ENCODE results near the gene NGB. TPM values are rescaled to one million over a fixed set of nuclear protein-coding genes. Genes with fewer than 3 reads are reported as not detected.
"Not testable (repeated sequence)": the region's sequence is repeated elsewhere in the genome, so short reads cannot be mapped to it uniquely, and the experiment has no call there.

Gene NGB
- total RNA-seq, 1 donor from 2014 or later = not detected

DNA sequence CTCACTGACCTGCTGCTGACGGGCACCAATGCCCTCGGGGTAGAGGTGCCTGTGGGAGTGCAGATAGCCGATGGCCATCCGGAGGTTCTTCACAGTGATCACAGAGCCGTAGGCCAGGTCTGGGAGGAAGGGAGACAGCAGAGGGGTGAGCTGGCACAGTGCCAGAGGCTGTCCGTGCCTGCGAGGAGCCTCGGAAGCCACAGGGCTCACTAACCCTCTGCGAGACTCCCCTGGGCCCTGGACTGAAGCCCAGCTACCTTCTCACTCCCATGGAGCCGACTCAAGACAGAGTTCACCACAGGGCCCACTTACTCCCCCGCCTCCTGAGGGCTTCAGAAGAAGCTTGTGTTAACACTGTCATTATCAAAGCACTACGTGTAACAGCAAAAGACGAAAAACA is 25.1 kb upstream of the NGB start:
- DNase-seq (ENCODE audit: low spot score) = peak; percentile 35

DNA sequence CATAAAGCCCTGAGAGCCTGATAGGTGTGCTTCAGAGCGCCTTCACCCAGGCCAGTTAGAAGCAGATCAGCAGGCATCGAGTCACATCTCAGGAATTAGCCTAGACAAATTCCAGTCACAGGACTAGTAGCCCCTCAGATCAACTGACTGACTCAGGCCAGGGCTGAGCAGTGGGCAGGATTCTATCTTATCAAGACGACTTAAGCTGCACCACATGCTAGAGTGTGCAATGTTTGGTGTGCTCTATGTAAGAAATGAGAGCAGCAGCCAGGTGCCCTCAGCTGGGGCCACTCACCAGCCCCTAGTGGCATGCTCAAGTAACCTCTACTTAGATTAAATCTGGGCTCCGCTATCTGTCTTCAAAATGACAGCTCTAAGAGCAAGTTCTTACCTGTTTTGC is 19.7 kb upstream of the NGB start:
- DNase-seq (ENCODE audit: low spot score) = peak; percentile 14

- DNase-seq (ENCODE audit: low spot score) = peak; percentile 16
Observed at GRCh38 chr14:77286576-77286975, 15.6 kb upstream of the NGB start.

DNA sequence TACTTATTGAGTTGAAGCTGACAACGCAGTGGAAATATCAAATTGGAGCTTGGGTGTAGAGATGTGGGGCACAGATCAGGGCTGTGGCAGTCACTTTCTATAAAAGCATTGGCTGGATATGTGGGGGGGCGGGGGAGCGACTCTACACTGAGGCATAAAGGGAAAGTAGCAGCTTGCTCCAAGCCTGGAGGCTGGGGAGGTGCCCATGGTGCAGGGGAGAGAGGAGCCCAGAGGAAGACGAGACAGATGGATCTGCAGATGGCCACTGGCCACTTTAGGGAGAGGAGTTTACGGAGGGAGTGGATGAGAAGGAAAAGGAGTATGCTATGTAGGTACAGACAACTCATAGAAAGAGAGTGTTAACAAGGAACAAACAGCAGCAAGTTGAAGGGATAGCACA is 13.5 kb upstream of the NGB start:
- DNase-seq (ENCODE audit: low spot score) = peak; percentile 69

DNA sequence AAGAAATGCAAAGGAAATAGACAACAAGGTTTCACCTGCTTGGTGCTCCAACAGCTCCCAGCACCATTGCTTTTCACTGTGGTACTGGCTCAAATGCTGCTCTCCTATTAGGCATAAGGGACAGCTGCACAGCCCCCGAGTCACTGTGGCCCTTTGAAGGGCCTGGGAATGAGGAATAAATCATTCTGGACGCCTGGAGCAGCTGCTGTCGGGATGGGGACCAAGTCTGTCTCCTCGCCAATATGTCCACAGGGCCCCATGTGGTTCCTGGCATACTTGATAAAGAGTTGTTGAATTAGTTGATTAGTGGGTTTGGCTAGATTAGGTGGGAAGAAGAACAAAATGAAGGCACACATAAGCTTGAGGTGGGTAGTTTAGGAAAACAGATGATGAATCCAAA is 13.1 kb upstream of the NGB start:
- peak; percentile 67 for DNase-seq (ENCODE audit: low spot score)

DNA sequence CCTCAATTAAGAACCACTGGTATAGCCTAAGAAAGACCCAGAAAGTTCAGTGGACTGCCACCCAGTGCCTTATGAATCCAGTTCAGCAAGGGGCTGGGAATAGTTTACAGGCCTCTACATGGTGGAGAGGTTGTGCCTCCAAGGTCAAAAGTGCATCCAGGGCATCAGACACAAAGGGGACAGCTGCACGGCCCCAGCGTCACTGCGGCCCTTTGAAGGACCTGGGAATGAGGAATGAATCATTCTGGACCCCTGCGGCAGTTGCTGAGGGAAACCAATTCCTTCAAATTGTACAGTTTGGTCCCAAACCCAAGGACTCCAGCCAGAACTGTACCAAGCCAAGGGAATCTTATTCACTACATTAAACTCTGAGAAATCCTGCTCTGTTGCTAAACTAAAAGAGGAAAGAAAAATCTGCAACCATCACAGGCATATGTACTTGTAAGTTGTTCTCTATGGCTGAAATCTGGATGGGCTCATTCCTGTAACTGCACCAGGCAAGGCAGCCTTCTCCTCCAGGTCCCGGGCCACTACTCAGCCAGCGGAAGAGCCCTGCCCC is 10.9 kb upstream of the NGB start:
- DNase-seq (ENCODE audit: low spot score) = peak; percentile 33

DNA sequence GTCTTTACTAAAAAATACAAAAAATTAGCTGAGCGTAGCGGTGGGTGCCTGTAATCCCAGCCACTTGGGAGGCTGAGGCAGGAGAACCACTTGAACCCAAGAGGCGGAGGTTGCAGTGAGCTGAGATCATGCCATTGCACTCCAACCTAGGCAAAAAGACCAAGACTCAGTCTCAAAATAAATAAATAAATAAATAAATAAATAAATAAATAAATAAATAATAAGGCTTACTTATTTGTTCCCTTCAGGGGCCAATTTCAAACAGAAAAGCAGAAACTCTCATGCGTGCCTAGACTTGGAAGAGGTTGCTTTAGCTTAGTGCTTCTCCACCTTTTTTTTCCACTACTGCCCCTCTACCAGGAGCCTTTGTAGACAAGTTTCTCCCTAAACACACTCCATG is 9.9 kb upstream of the NGB start:
- DNase-seq (ENCODE audit: low spot score) = not testable (repeated sequence)

- DNase-seq (ENCODE audit: low spot score) = peak; percentile 80
Observed at GRCh38 chr14:77279719-77280118, 8.7 kb upstream of the NGB start.

DNA sequence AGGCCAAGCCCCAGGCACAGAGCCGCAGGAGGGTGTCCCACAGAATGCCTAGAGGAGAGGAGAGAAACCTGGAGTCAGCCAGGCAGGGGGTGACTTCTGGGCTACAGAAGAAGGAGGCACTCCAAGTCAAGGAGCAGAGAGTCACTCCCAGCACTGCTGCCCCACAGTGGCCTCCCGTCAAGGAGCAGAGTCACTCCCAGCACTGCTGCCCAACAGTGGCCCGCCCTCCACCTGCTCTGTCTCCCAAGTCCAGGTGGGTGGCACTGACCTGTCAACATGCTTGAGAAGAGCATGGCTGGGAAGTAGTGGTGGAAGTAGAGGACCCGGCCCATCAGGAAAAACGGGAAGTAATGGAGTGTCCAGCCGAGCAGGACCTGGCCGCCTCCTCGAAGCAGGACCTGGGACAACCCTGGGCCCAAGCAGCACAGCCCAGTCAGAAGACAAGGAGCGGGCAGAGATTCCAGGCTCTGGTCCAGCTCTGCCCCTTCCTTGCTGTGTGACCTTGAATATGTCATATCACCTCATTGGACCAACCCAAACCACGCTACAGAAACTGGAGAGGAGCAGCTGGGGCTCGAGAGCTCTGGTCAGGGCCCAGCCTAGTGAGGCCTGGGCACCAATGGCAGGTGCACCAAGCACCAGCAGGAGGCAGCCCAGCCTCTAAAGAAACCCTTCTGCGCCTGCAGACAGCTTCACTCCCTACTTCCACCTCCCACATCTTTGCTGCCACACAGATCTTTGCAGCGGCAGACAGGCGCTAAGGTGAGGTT is 7.6 kb upstream of the NGB start:
- peak; percentile 64 for DNase-seq (ENCODE audit: low spot score)

DNA sequence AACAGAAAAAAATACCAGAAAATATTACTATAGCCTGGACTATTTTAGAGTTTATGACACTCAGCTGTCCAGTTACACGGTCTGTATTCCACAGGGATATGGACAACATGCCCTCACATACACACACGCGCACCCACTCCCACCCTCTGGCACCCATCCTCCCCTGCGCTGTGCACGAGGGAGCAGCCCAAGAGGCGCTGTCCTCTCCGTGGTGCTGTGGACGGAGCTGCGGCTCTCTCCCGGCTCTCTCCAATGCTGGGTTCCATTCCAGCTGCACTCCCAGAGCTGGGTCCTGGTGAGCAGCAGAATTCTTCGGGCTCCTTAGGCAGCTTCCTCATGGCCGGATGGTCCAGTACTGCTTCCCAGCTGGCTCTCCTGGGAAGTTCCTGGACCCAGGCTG is 6.0 kb upstream of the NGB start:
- peak; percentile 81 for DNase-seq (ENCODE audit: low spot score)

DNA sequence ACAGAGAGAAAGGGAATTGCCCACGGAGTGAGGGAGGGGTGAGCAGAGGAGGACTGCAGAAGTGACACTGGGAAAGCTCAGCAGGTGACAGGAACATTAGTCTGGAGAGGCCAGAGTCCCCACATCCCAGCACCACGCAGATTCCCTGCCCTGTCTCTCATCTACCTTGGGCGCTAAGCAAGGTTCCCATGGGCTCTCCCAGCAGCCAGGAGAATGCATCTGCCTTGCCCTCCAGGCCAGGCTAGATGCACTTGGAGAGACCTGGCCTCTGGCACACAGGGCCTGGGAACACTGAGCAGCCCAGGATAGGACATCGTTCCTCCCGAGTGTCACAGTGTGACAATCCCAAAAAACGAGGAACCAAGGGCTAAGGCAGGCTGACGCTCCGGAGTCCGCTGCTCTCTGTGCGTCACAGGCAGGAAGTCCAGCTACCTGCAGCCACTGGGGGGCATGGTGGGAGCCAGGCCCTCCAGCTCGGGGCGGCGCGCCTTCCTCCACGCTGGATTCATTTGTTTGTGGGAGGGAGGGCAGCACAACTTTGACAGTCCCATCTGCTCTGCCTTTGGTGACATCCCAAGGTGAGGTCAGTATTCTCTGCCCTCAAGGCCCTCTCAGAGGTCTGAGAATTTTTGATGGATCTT is 5.4 kb upstream of the NGB start:
- peak; percentile 87 for DNase-seq (ENCODE audit: low spot score)

GRCh38 chr14:77275601-77276017 is 4.6 kb upstream of the NGB start:
- DNase-seq (ENCODE audit: low spot score) = peak; percentile 33

DNA sequence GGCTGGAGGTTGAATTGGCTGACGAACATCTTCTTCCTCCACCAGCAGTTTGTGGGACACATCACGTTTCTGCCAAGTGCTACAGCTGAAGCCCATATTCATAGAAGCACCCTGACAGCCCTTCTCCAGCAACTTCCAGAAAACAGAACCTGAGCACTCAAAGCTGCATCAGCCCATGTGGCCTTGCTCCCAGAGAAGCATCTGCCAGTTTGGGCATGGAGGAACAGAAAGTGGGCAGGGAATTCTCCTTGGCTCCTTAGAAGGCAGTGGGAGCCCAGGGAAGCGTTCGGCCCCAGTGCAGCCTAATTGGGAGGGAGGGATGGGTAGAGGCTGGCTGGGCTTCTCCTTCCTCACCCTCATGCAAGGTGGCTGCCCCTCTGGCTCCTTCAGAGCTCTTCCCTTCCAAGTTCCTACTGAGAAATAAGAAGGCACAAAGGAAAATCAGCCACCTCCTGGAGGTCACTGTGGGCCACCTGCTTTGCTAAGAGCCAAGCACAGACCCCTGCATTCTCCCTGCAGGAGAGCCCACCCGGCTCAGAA is 4.1 kb upstream of the NGB start:
- peak; percentile 67 for DNase-seq (ENCODE audit: low spot score)

GRCh38 chr14:77273796-77274195 is 2.8 kb upstream of the NGB start:
- peak; percentile 51 for DNase-seq (ENCODE audit: low spot score)

GRCh38 chr14:77272261-77272660 is 1.3 kb upstream of the NGB start:
- DNase-seq (ENCODE audit: low spot score) = peak; percentile 26

DNA sequence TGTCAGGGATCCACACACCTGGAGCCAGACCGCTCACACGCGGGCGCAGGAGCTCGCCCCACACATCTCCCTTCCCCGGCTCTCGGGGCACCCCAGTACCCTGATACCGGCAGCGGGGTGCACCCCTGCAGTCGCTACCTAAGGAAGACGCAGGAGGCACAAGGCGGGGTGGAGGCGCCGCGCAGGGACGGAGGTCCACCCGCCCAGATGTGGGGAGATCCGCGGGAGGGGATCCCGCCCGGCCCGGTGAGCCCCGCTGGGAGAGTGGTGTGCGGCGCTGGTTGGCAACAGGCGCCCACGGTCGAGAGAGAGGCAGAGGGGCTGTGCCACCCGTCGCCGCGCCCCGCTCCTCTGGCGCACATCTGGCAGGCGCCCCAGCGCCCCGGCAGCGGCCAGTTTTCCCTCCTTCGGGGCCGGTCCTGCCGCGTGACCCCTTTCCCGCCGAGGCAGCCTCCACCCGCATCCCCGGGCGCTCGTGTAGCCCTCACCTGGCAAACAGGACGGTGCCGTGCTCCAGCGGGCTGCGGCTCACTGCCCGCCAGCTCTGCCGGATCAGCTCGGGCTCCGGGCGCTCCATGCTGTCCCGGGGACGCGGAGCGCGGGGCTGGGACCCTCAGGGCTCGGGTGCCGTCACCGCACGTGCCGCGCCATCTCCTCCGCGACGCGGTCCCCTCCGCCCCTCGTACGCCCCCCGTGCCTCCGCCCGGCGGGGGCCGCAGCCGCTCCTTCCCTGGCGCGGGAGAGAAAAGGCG is 469 bp downstream of the NGB start:
- DNase-seq (ENCODE audit: low spot score) = peak; percentile 82

GRCh38 chr14:77268989-77269600 is 1.9 kb downstream of the NGB start:
- peak; percentile 57 for DNase-seq (ENCODE audit: low spot score)

GRCh38 chr14:77267937-77268699 is 2.9 kb downstream of the NGB start:
- DNase-seq (ENCODE audit: low spot score) = no peak

- no peak for DNase-seq (ENCODE audit: low spot score)
Observed at GRCh38 chr14:77266336-77266735, 4.7 kb downstream of the NGB start.

DNA sequence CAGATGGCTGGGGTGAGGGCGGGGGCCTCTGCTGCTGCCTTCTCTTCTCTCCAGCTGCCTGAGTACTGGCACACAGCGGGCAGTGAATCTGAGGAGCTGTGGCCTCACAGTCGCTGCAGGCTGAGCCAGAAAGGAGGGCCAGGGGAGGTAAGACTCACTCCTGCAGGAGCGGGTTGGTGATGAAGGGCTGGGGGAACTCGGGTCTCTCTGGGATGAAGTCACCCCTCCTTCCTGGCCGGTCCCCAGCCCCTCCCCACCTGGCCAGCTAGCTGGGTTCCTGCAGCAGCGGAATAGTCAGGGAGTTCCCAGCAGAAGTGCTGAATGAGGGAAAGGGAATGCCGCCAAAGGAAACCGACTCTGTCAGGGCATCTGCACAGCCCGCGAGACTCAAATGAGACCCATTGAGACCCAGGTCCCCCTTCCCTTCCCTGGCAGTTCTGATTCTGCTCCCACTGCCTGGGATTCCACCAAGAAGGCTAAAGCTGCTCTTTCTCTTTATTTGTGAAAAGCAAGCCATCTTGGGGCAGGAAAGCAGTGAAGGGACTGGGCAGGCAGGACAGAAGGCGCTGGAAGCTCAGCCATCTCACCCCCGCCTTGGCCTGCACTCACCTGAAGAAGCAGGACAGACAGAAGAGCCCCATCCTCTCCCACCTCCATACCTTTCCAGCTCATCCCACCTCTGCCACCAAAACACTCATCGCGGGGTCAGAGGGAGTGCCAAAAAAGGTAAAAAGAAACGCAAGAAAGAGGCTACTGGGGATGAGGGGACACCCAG is 5.3 kb downstream of the NGB start:
- no peak for DNase-seq (ENCODE audit: low spot score)
